GOT3 (cell line): ENCODE measurements around the gene TSN.

Source experiments
- DNase-seq: peaks from one replicate; lab custom pipeline; 2025; ENCODE audit warnings: mixed read lengths; lab: John Stamatoyannopoulos, UW

The TSN gene

GRCh38 chr2:121746071-121746578, 9.3 kb upstream of the TSN start:
- DNase-seq, result no peak

DNA sequence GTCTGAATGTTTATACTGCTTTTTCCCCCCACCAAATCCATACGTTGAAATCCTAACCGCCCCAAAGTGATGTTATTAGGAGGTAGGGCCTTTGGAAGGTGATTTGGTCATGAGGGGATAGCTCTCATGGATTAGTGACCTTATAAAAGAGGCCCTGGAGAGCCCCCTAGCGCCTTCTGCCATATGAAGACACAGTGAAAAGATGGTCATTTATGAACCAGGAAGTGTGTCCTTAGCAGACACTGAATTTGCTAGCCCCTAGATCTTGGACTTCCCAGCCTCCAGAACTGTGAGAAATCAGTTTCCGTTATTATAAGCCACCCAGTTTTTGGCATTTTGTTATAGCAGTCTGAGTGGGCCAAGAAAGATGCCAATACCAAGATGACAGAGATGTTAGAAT, 7.2 kb upstream of the TSN start:
- no peak for DNase-seq

DNA sequence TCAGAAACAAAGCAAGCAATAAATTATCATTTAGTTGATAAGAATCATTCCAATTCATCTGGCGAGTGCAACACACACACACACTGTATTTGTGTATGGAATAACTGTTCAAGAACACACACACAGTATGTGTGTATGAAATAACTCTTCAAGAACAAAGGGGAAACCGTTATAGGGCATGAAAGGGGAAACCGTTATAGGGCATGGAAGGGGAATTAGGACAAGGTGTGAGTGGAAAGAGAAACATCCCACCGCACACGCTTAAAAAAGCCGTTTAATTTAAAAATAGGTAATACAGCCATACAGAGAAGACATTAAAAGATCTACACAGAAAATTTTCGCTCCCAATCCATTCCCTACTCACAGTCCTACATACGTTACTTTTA, 607 bp upstream of the TSN start:
- DNase-seq, result no peak

- DNase-seq, result no peak
Observed at GRCh38 chr2:121764681-121765228, 9.3 kb downstream of the TSN start.

DNA sequence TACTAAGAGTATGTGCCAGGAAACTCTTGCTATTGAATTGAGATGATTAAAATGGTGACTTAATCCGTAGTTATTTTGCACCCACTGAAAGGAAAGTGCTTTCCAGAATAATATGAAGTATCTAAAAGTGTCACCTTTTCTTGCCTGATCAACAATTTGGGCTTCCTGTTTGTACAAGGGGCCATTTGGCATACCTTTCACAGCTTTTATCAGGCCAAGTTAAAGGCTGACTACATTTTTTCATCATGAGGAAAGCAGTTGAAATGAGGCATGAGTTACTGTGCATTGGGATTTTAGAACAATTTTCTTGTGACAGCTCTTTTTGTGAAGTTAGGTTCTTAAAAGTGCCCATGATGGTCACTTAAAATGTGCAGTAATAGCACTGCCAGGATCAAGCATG, 11.2 kb downstream of the TSN start:
- DNase-seq, result no peak

DNA sequence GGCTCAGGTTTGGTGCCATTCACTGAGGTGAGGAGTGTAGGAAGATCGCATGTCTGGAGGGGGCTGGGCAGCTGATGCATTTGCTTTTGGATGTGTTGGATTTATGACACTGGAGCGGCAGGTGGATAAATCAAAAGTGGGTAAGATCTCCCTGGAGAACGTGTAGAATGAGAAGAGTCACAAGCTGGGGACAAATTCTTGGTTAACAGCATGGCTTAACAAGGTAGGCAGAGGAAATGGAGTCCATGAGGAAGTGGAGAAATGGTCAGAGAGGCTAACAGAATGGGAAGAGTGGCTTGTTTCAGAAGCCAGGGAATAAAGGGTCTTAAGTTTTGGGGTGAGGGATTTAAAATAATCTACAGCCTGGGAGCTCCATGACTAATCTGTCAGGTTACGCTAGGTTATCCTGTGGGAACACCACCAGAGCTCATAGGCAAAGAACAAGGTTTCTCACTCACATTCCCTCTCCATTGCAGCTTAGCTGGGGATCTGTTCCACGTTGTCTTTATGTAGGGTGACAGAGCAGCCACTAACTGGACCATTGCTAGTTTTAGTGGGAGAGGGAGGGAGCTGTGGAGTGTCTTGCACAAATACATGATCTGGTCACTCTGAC, 12.8 kb downstream of the TSN start:
- DNase-seq, result no peak

DNA sequence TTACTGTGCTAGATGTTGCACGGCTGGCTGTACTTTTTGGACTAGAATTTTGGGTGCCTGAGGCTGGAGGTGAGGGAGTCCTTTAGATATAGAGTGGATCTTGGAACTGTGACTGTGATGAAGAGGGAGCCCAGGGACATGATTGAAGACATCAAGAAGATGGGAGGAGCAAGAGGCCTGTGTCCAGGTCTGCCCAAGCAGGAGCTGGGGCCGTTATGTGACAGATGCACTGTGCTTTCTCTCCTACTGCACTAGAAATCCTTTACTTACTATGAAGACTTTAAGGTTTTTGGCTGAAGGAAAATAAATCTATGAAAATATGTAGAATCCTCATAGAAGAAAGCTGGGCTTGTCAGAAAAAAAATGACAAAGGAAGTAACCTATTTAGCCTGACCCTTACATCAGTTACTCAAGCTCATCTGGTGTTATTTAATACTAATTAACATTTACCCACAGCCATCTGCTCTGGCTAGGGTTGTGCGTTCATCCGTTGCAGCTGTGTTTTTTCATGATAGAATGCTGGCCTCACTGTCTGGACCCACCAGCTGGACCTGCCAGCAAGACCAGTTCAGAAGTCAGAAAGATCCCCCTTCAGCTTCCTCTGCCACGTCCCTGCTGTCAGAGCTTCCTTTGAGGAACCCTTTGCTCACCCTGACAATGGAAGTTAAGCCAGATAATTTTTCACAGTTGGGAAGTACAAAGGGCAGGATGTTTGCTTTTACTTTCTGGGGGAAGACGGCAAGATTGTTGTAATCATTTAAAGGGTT, 16.7 kb downstream of the TSN start:
- no peak for DNase-seq

GRCh38 chr2:121774235-121774634, 18.8 kb downstream of the TSN start:
- DNase-seq, result no peak

- DNase-seq, result no peak
Observed at GRCh38 chr2:121776361-121776760, 20.9 kb downstream of the TSN start.

- DNase-seq, result no peak
Observed at GRCh38 chr2:121776885-121777698, 21.6 kb downstream of the TSN start.

GRCh38 chr2:121777699-121778058, 22.2 kb downstream of the TSN start:
- DNase-seq, result no peak

DNA sequence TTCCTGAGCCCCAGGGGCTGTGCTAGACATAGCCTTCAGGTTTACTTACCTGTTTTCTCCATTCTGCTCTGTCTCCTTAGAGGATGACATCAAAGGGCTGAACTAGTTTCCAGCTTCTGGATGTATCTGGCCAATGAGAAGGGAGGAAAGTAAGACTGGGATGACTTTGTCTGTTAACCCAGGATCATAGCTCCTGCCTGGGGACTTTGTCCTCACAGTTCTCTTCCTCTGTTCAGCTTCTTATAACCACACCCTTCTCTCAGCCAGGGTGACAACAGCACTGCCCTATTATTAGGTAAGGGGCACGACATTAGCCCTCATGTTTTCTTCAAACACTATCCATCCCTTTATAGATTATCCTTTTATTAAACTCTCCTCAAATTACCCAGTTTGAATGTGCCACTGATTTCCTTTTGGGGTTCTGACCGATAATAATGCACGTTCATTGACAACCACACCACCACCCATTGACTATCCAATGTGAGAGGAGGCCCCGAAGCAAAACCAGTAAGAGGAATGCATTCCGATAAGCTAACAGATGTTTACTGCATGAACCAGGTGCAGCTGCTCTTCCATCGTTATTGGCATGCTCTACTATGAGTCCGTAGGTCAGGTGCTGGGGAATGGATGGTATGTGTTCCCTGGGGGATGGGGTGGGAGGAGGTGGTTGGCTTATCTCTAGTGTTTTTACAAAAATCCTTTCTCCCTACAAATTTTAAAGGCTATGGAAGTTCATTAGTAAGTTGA, 23.5 kb downstream of the TSN start:
- DNase-seq, result no peak

GRCh38 chr2:121783180-121783579, 27.7 kb downstream of the TSN start:
- no peak for DNase-seq

GRCh38 chr2:121788685-121789084, 33.2 kb downstream of the TSN start:
- no peak for DNase-seq

GRCh38 chr2:121790276-121790956, 35.0 kb downstream of the TSN start:
- DNase-seq, result no peak

- no peak for DNase-seq
Observed at GRCh38 chr2:121791290-121791689, 35.8 kb downstream of the TSN start.

DNA sequence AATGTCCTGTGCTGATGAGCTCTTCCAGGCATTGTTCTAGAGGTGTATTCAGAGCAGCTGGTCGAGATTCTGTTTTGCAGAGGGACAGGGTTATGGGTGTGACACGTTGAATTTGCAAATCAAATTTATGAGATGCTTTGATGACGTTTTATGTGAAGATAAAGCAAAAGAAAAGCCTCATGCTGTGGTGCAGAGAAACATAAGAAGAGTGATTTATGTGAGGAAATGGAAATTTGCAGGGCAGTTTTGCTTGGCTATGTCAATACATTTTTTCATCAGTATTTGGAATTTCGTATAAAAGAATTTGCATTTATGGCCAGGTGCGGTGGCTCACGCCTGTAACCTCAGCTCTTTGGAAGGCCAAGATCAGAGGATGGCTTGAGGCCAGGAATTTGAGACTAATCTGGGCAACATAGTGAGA, 36.4 kb downstream of the TSN start:
- no peak for DNase-seq

DNA sequence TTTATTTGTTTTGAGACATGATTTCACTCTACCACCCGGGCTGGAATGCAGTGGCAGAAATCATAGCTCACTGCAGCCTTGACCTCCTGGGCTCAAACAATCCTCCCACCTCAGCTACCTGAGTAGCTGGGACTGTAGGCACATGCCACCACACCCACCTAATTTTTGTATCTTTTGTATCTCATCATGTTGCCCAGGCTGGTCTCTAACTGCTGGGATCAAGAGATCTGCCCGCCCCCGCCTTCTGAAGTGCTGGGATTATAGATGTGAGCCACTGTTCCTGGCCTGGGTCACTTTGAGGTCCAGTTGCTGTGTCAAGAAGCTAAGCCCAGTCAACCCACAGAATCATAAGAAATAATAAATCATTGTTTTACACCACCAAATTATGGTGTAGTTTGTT, 38.4 kb downstream of the TSN start:
- no peak for DNase-seq

DNA sequence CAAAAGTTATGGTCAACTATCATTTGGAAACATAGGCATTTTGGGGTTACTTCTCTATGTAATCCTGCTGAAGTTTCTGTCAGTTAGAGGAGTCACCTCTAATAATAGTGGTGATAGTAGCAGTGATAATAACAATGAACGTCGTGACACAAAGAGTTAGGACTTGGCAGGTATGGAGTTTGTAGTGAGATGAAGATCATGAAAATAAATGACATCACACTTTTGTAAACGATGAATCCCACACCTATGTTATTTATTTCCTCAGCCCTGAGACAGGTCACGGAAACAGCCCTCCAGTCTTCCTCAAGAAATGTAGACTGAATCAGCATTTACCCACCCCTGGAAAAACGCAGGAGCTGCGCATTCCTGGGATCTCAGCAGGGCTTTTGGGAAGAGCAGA, 38.8 kb downstream of the TSN start:
- no peak for DNase-seq

DNA sequence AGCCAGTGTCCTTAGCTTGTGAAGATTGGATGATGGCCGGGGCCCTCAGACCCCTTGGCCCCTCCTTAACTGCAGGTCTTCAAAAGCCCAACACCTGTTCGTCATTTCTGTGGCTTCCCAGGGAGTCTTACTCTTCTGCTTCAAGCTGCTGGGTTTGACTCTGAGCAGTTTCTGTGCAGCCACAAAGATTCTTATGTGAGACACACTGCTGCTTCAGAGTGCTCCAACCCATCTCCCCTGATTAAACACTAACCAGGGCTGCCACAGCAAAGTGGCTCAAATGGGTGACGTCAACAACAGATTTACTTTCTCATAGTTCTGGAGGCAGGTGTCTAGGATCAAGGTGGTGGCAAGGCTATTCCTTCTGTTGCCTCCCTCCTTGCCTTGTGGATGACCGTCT, 40.8 kb downstream of the TSN start:
- DNase-seq, result no peak

GRCh38 chr2:121798617-121799016, 43.2 kb downstream of the TSN start:
- no peak for DNase-seq
